HUES48 (cell line): ENCODE measurements around the gene COL5A2.

Experiments
- H3K27ac ChIP-seq: one replicate; pipeline ENCODE4 v1.7.0; 2013; ENCODE audit warnings: low read depth, low read length, inconsistent platforms
- H3K27me3 ChIP-seq: 2 replicates; pipeline ENCODE4 v1.6.1; 2013; ENCODE audit warnings: mild to moderate bottlenecking, low read length; ENCODE audit not compliant: control insufficient read depth, insufficient read depth
- H3K36me3 ChIP-seq: 2 replicates; pipeline ENCODE4 v1.6.1; 2013; ENCODE audit warnings: low read length; ENCODE audit not compliant: control insufficient read depth, insufficient read depth
- H3K4me1 ChIP-seq: 2 replicates; pipeline ENCODE4 v1.6.1; 2013; ENCODE audit warnings: mild to moderate bottlenecking, low read length; ENCODE audit not compliant: control insufficient read depth, insufficient read depth
- H3K4me3 ChIP-seq: 2 replicates; pipeline ENCODE4 v1.5.1; 2013; ENCODE audit warnings: mild to moderate bottlenecking, low read depth, low read length
- H3K9ac ChIP-seq: 2 replicates; pipeline ENCODE4 v1.6.1; 2013; ENCODE audit warnings: mild to moderate bottlenecking, low read depth, low read length, moderate library complexity
- H3K9me3 ChIP-seq: 2 replicates; pipeline ENCODE4 v1.6.1; 2013; ENCODE audit warnings: low read length; ENCODE audit not compliant: control insufficient read depth, insufficient read depth

Gene COL5A2

DNA sequence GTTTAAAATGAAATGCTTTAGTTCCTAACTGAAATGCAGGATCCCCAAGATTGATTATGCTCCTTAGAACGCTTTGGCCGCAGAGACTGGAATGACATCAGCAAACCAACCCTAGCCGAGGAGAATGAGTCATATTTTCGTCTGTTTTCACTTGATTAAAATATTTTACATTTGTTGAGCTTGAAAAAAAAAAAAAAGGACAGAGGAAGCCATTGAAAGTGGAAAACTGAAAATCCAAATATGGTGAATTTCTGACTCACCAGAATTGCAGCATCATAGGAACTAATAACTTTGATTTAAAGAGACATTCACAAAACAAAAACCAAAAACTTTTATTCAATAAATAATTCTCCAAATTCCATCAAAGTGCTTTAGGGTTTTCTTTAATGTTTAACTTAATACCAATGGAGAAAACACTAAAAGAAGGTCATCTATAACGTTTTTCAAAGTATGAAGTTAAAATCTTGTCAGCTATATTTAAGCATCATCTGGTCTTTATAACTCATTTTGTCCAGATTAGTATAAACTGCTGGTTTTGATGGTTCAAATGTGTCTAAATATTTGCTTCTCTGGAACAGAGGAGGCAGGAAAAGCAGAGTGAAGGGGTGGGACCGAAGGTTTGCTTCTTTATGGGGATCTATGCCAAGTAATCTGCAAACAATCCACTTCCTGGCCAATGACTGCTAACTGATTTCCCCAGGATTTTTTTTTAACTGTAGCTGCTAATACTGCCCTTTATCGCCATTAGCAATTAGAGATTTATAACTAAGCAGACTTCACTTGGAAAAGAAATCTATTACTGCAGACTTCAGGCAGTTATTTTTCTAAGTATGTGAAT, 30.9 kb upstream of the COL5A2 start:
- Histone ChIP-seq H3K27me3 (no peaks in the 10 kb centered on the region), H3K27ac (peak overlapping the region; percentile 85), H3K4me1 (peaks cover 60% of the 10 kb centered on the region), H3K9ac (peak overlapping the region; percentile 30; the same call in 1 of the 2 replicates), H3K36me3 (no peaks in the 10 kb centered on the region), H3K9me3 (no peaks in the 10 kb centered on the region), H3K4me3 (peak overlapping the region; percentile 22; the same call in 1 of the 2 replicates)

DNA sequence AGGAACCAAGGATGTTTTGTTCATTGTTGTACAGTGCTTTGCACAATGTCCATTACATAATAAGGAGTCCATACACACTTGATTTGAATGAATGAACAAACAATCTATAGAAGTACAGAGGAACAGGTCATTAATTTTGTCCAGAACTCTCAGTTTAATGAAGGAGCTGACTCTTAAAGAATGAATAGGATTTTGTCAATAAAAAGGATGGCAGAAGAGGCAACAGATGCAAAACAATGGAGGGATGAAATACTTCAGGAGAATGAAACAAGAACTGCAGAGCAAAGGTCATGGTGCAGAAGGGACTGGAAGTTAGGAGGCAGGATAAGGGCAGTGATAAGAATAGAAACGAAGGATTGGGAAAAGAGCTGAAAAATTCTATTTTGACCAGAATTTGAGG, 28.7 kb upstream of the COL5A2 start:
- Histone ChIP-seq H3K4me1 (peaks cover 43% of the 10 kb centered on the region), H3K4me3 (no peak overlapping the region), H3K36me3 (no peaks in the 10 kb centered on the region), H3K9me3 (no peaks in the 10 kb centered on the region), H3K27ac (no peak overlapping the region), H3K9ac (no peak overlapping the region), H3K27me3 (no peaks in the 10 kb centered on the region)

DNA sequence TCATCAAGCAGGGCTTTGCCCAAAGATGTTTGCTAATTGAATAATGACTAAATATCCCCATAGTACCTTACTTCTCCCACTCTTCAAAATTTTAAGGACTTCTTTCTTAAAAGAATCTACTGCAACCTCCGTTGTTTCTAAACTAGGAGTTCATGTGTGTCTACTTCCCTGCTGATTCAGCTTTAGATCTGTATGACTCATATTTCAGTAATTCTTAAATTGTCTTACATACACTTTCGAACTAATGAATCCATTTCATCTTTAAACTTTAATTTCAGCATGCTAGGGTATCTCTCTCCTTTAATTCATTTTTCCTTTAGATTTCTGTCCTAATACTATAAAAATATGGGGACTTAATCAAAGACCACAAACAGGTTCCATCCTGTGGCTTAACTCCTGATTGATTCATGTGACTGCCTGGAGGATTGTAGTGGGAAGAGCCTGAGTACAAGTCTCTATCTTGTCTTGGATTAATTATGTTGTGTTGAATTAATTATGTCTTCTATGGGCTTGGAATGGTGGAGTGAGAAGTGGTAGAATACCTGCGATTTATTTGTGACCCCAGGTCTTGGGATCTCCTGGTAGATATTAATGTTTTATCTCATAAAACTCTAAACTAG, 24.9 kb upstream of the COL5A2 start:
- Histone ChIP-seq H3K9me3 (no peaks in the 10 kb centered on the region), H3K36me3 (no peaks in the 10 kb centered on the region), H3K9ac (no peak overlapping the region), H3K27me3 (no peaks in the 10 kb centered on the region), H3K4me3 (no peak overlapping the region; the same call in 1 of the 2 replicates), H3K27ac (no peak overlapping the region), H3K4me1 (peaks cover 24% of the 10 kb centered on the region)

DNA sequence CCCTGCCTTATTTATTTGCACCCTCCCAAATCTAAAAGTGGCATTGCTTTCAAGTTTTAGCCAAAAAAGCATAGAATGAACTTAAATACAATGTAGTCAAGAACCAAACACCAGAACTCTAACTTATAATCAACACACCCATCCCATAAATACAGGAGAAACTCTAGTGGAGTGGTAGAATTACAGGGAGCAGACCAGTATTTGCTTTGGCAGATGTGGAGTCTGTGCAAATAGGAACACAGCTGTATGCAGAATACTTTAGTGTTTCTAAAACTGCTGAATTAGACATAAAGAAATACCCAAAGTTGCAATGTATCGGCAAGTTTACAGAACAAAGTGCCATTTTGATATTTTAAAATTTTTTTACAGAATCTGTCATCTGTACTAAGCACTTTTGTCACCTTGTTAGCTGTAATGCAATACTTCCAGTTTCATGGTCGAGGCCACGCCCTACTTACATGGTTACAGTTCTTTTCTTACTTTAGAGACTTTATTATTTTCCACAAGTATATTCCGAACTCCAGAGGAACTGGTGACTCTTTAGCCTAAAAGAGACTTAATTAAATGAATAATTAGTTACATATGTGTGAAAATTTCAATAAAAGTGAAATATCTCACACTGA, 23.7 kb upstream of the COL5A2 start:
- Histone ChIP-seq H3K9me3 (no peaks in the 10 kb centered on the region), H3K27ac (no peak overlapping the region), H3K9ac (no peak overlapping the region), H3K36me3 (no peaks in the 10 kb centered on the region), H3K4me3 (no peak overlapping the region), H3K4me1 (peaks cover 13% of the 10 kb centered on the region; the same call in 1 of the 2 replicates), H3K27me3 (no peaks in the 10 kb centered on the region)

DNA sequence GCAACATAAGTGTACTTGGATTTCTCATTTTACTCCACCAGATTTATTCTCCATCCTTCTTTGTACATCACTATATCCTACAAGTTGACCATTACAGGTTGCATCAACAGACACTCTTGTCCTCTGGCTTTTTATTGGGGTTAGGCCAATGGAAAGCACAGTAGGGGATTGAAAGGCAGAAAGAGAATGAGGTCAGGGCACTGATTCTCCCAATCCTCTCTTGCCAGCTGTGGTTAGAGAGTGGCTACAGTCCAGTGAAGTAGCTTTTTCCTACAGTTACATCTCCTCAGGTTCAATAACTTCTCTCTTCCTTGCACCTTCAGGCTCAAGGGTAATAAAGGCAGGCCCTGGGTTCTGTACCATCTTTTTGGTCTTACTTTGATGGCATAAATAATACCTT, 20.2 kb upstream of the COL5A2 start:
- H3K9me3 ChIP-seq: no peaks in the 10 kb centered on the region
- H3K27ac ChIP-seq: no peak overlapping the region
- no peaks in the 10 kb centered on the region for H3K36me3 ChIP-seq
- H3K4me1 ChIP-seq: peaks cover 13% of the 10 kb centered on the region; the same call in 1 of the 2 replicates
- H3K9ac ChIP-seq: no peak overlapping the region
- H3K27me3 ChIP-seq: no peaks in the 10 kb centered on the region
- H3K4me3 ChIP-seq: no peak overlapping the region

DNA sequence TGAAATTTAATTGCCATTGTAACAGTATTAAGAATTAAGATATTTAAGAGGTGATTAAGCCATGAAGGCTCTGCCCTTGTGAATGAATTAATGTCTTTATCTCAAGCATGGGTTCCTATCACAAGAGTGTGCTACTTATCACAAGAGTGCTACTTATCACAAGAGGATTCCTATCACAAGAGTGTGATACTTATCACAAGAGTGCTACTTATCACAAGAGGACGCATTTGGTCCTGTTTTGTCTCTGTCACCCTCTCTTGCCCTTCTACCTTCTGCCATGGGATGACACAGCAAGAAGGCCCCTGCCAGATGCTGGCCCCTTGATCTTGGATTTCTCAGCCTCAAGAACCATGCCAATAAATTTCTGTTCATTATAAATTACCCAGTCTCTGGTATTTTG, 13.2 kb upstream of the COL5A2 start:
- Histone ChIP-seq H3K4me1 (0 out of 2 replicates have a peak, but pooled peaks cover 5% of the 10 kb centered on the region), H3K9me3 (no peaks in the 10 kb centered on the region), H3K36me3 (no peaks in the 10 kb centered on the region), H3K27ac (no peak overlapping the region), H3K27me3 (no peaks in the 10 kb centered on the region), H3K4me3 (no peak overlapping the region), H3K9ac (no peak overlapping the region)

DNA sequence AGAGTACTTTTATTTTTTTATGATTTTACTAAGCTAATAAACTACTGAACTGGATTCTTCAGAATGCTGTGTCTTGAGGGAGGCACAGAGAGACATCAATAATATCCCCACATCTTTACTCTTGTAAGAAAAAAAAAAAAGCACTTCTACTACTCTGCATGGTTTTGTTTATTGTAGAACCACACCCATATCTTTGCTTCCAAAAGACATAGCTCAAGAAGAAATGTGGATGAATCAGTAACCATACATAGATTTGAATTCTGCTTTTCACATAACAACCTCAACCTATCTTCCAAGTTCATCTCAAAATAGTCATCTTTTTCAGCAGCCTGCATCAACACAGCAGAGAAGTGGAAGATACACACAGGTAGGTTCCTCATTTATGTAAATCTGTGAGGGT, 12.2 kb upstream of the COL5A2 start:
- Histone ChIP-seq H3K27me3 (no peaks in the 10 kb centered on the region), H3K27ac (no peak overlapping the region), H3K9me3 (no peaks in the 10 kb centered on the region), H3K9ac (no peak overlapping the region), H3K4me3 (no peak overlapping the region), H3K4me1 (0 out of 2 replicates have a peak, but pooled peaks cover 5% of the 10 kb centered on the region), H3K36me3 (no peaks in the 10 kb centered on the region)

DNA sequence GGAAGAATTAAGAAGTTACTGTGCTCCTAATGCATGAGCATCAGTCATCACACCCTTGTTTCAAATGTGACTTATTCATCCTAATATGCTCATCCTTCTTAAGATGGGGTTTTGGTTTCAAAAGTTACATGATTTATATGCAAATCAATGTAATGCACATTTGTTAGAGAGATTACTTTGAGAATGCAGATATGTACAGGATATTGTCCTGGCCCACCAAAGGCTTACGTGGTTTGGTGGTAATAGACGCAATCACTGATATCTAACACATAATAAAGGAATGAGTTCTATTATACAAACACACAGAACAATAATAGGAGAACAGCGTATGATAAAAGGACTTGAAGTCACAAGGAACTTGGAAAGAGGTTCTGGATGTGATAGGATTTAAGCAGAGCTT, 11.1 kb upstream of the COL5A2 start:
- H3K4me3 ChIP-seq: no peak overlapping the region
- H3K9me3 ChIP-seq: no peaks in the 10 kb centered on the region
- H3K9ac ChIP-seq: no peak overlapping the region
- H3K27me3 ChIP-seq: no peaks in the 10 kb centered on the region
- no peak overlapping the region for H3K27ac ChIP-seq
- no peaks in the 10 kb centered on the region for H3K36me3 ChIP-seq
- 0 out of 2 replicates have a peak, but pooled peaks cover 5% of the 10 kb centered on the region for H3K4me1 ChIP-seq

DNA sequence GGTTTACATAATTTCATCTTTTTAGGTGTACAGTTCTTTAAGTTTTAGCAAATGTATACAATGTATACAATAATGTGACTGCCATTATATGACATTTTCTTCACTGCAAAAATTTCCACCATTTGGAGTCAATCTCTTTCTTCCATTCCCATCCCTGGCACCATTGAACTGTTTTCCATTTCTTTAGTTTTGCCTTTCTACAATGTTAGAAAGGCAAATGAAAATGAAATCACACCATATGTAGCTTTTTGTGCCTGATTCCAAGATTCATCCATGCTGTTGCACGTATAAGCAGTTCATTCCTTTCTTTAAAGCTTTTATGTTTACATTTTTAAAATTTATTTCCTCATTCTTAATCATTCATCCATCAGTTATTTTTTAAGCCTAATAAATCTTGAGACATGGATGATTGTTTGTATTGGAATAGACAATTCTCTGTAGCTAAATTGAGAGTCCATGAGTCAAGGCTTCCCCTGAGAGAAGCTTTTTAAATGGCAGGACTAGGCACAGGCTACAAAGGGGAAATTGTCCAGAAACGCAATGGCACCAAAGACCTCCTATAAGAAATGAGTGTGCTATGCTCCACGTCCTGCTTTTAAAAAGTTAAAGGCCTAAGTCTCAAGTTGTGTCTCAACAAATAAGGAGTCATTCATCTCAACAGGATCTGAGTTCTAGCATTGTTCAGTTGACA, 8.7 kb upstream of the COL5A2 start:
- no peak overlapping the region for H3K27ac ChIP-seq
- H3K27me3 ChIP-seq: no peaks in the 10 kb centered on the region
- no peaks in the 10 kb centered on the region for H3K36me3 ChIP-seq
- no peak overlapping the region for H3K4me3 ChIP-seq
- H3K9ac ChIP-seq: no peak overlapping the region
- H3K4me1 ChIP-seq: 0 out of 2 replicates have a peak, but pooled peaks cover 5% of the 10 kb centered on the region
- no peaks in the 10 kb centered on the region for H3K9me3 ChIP-seq

DNA sequence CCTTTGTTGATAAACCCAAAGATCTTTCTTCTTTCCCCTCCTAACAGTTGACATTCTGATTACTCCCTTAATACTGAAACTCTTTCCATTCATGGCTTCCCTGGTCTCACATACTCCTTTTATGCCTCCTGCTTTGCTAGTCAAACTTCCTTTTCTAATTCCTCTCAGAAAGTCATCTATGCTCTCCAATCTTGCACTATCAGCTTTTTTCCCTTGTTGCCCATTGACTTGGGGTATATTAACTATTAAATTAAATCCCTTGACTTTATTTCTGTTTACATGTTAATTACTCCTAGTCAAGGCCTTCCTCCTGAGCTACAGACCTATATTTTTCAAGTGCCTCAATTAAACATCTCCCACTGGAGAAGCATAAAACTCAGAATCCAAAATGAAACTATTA, 3.6 kb upstream of the COL5A2 start:
- Histone ChIP-seq H3K9ac (no peak overlapping the region), H3K27ac (no peak overlapping the region), H3K36me3 (no peaks in the 10 kb centered on the region), H3K4me3 (no peak overlapping the region), H3K4me1 (peaks cover 19% of the 10 kb centered on the region), H3K27me3 (no peaks in the 10 kb centered on the region), H3K9me3 (no peaks in the 10 kb centered on the region)
